Ovary (tissue), 9 donors: ENCODE data around the gene HSD11B2. TPM values are rescaled to one million over a fixed set of nuclear protein-coding genes. Genes with fewer than 3 reads are reported as not detected.

ENCODE experiments used
- DNase-seq, 5 donors: peaks; one replicate each; pipeline ENCODE4 v3.0.0-alpha.2; 2019 to 2020
- H3K27ac ChIP-seq, 2 donors: fragments of 200-600 bp; one replicate each; pipeline versions ENCODE4 v1.5.1 to v1.8.0; 2019 to 2022
- H3K27me3 ChIP-seq: fragments of 200-600 bp; one replicate; pipeline ENCODE4 v1.8.0; 2022
- H3K36me3 ChIP-seq: fragments of 200-600 bp; sonication (generic); one replicate; pipeline ENCODE4 v1.5.1; 2019
- H3K4me1 ChIP-seq: one replicate; pipeline ENCODE4 v1.8.1; 2013; ENCODE audit warnings: mild to moderate bottlenecking, moderate library complexity; ENCODE audit not compliant: insufficient read depth
- H3K4me3 ChIP-seq: fragments of 200-600 bp; sonication (generic); one replicate; pipeline ENCODE4 v1.5.1; 2017
- H3K9me3 ChIP-seq, 2 donors: fragments of 200-600 bp in 1 of 2; sonication (generic) in 1 of 2; one replicate each; pipeline versions ENCODE4 v1.5.1 to v1.8.1; 2013 to 2019; ENCODE audit warnings: mild to moderate bottlenecking in 1 of 2, moderate library complexity in 1 of 2
- CTCF ChIP-seq, 3 donors: fragments of 450-650 bp in 2 of 3; fragments of 200-600 bp in 1 of 3; IDR thresholded peaks; one replicate each; pipeline versions ENCODE4 v1.5.1 to v1.8.0; 2016 to 2022; ENCODE audit warnings: antibody characterized with exemption in 3 of 3, mild to moderate bottlenecking in 1 of 3
- EP300 ChIP-seq: sonication (generic); formaldehyde crosslinking; IDR thresholded peaks from one replicate; pipeline ENCODE4 v1.6.1; 2017; ENCODE audit warnings: antibody characterized with exemption
- POLR2A ChIP-seq: fragments of 450-650 bp; IDR thresholded peaks from one replicate; pipeline ENCODE4 v1.6.1; 2017; ENCODE audit warnings: antibody characterized with exemption, mild to moderate bottlenecking, moderate library complexity
- WGBS, 3 donors: extraction: QIAGEN DNeasy Blood & Tissue Kit in 1 of 3; methylation state at CpG; one replicate each; pipeline versions ENCODE4 v1.1.5 to v1.1.7; 2013 to 2017; 5-methylcytosine and 5-hydroxymethylcytosine counted together
- intact Hi-C, 4 donors: fragments of 100-400 bp; cut with DNase I; formaldehyde crosslinking; loops; one replicate each; pipeline versions ENCODE4 v1.11.0 to v1.15.1; 2022 to 2023
- polyA plus RNA-seq, 2 donors: library from polyadenylated mRNA; stranded (reverse); fragments of 200-250 nt in 1 of 2; fragments of 350-450 nt in 1 of 2; fragmentation: Illumina TruSeq in 1 of 2; extraction: RNeasy Lipid Tissue Mini Kit (QIAGEN cat#74804) in 1 of 2; gene quantifications; one replicate each; pipeline ENCODE4 v1.2.3, GENCODE V29; 2013 to 2014
- total RNA-seq, 7 donors: library from RNA; depleted of rRNA in 2 of 7; stranded (reverse); fragments of >200 nt in 2 of 7; fragmentation: NEBNext Ultra II Directional in 3 of 7; extraction: Animal tissue kit (Norgen Biotek cat#: 25700) in 3 of 7; gene quantifications; one replicate each; pipeline versions ENCODE4 v1.1.0 to v1.2.4, GENCODE V29; 2016 to 2023
- donor health status: DM: no; HTN: no; CAD: no; lungs with moderate emphysema.
- donor health status: DM: no; HTN: no; CAD: no.
- donor health status: Bipolar disorder and iron deficiency.
- donor health status: DM: yes; HTN: yes; CAD: no.
- donor health status: DM: no; HTN: no; CAD: no.
- donor health status: DM: yes; HTN: yes; CAD: no.

Gene HSD11B2
- total and polyA plus RNA-seq, 9 donors = 1.3 to 26.3 (median 15.7) TPM

DNA sequence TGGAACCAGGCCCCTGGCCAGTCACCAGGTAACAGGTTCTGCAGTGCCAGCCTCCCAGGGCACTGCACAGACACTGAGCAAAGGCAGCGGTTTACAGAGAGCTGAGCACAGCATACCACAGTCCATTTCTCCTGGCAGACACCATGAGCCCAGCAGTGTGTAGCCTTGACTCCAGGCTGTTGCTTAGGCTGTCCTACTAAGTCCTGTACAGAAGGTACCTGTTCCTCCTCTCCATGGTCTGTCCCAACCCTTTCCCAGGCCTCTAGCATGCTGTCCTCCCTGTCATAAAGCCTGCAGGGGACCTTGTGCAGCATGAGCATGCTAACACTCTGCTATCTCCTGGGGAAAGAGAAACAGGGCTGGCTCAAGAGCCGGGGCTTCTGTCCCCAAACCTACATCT, 30.0 kb downstream of the HSD11B2 start:
- intact Hi-C loops = loop anchor here in 1 of 4 donors (5.0 to 10.0 kb wide), 3 partner anchors 34 to 526 kb away; partner anchors contain the start of genes CES2 and CIAO2B
- Histone ChIP-seq H3K27me3 (no peaks in the 10 kb centered on the region), H3K9me3 (no peaks in the 10 kb centered on the region), H3K4me3 (no peak overlapping the region), H3K27ac (no peak overlapping the region), H3K4me1 (peaks cover 52% of the 10 kb centered on the region), H3K36me3 (no peaks in the 10 kb centered on the region)
- 80 to 93% (median 81%) methylated on average over 2 of the region's 2 CpGs for WGBS, 3 donors
- TF ChIP-seq CTCF (IDR thresholded peaks at IDR 0.05) (no peak), EP300 (no peak), POLR2A (no peak)
- no peak for DNase-seq

DNA sequence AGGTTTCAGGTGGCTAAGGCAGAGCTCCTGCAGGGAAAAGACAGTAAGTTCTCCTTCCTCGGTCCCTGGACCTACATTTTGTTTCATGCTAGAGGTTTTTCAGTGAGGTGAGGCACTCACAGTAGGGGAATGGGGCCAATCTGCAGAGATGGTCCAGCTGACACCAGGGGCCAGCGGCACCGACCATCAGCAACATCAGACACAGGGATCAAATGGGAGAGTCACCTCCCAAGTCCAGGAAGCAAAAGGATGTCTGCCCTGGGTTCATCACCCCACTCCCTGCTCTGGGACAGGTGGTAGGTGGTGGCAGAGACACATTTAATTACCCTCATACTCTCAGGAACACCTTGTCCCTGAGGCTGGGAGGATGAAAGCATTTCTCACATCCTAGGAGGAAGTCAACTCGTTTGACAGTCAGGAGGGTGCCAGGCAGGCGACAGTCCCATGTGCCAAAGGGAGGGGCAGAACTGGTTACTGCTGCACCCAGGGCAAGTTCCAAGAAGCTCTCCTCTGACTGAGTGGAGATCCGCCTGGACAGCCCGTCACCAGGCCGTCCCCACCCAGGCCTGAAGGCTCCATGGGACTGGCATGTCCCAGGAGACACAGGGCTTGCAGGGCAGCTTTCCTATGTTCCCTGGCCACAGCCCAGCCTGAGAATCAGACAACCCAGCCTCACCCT, 30.8 kb downstream of the HSD11B2 start:
- WGBS, 3 donors = 86 to 89% (median 88%) methylated on average over 7 to 8 of the region's 8 CpGs

GRCh38 chr16:67462279-67462655, 31.3 kb downstream of the HSD11B2 start:
- peaks cover 43% of the 10 kb centered on the region for H3K4me1 ChIP-seq
- H3K27ac ChIP-seq = no peak overlapping the region
- TF ChIP-seq POLR2A (no peak), CTCF (IDR thresholded peaks at IDR 0.05) (no peak), EP300 (no peak)
- no peaks in the 10 kb centered on the region for H3K9me3 ChIP-seq
- intact Hi-C loops = loop anchor here in 1 of 4 donors (5.0 to 10.0 kb wide), 3 partner anchors 35 to 527 kb away; partner anchors contain the start of genes CES2 and CIAO2B
- no peaks in the 10 kb centered on the region for H3K36me3 ChIP-seq
- no peaks in the 10 kb centered on the region for H3K27me3 ChIP-seq
- no peak for DNase-seq
- H3K4me3 ChIP-seq = no peak overlapping the region
- WGBS, 3 donors = 79 to 87% (median 85%) methylated on average over 5 of the region's 5 CpGs

More for the DNA sequence above, 30.8 kb downstream of the HSD11B2 start:
- intact Hi-C loops = loop anchor here in 1 of 4 donors (5.0 to 10.0 kb wide), 3 partner anchors 34 to 527 kb away; partner anchors contain the start of genes CES2 and CIAO2B
- Histone ChIP-seq H3K36me3 (no peaks in the 10 kb centered on the region), H3K4me1 (peaks cover 48% of the 10 kb centered on the region), H3K27ac (no peak overlapping the region), H3K9me3 (no peaks in the 10 kb centered on the region), H3K4me3 (no peak overlapping the region), H3K27me3 (no peaks in the 10 kb centered on the region)
- no peak for DNase-seq
- no peak for TF ChIP-seq CTCF (IDR thresholded peaks at IDR 0.05)
- TF ChIP-seq POLR2A = no peak
- no peak for TF ChIP-seq EP300

- no peak overlapping the region for H3K4me3 ChIP-seq
- TF ChIP-seq POLR2A = no peak
- no peak for TF ChIP-seq CTCF (IDR thresholded peaks at IDR 0.05)
- TF ChIP-seq EP300 = no peak
- no peaks in the 10 kb centered on the region for H3K27me3 ChIP-seq
- H3K4me1 ChIP-seq = peaks cover 35% of the 10 kb centered on the region
- DNase-seq = no peak
- intact Hi-C loops = loop anchor here in 1 of 4 donors (5.0 to 10.0 kb wide), 3 partner anchors 36 to 528 kb away; partner anchors contain the start of genes CES2 and CIAO2B
- no peaks in the 10 kb centered on the region for H3K36me3 ChIP-seq
- no peaks in the 10 kb centered on the region for H3K9me3 ChIP-seq
- H3K27ac ChIP-seq = no peak overlapping the region
- 78 to 82% (median 79%) methylated on average over 5 of the region's 5 CpGs for WGBS, 3 donors
Measured at GRCh38 chr16:67463059-67463458, 32.1 kb downstream of the HSD11B2 start.
